GM13977 (cell line): Measurements from ENCODE around the gene CHCHD5.

ENCODE experiments used
- DNase-seq: peaks from one replicate; pipeline ENCODE4 v3.0.0; 2012; ENCODE audit warnings: low spot score
- CTCF ChIP-seq: IDR thresholded peaks from 2 replicates; pipeline ENCODE4 v1.5.1; 2012; ENCODE audit warnings: mild to moderate bottlenecking, control low read depth; ENCODE audit not compliant: insufficient read depth; ENCODE audit errors: extremely low read depth, missing control alignments
- in situ Hi-C: fragments of 300-500 bp; cut with MboI; formaldehyde crosslinking; loops from one replicate; pipeline ENCODE4 v1.12.0; 2022; ENCODE audit warnings: low sequenced_read_pairs, low pct_unique_long_range_greater_than_20kb, mixed read lengths, inconsistent platforms; ENCODE audit not compliant: unreplicated experiment

The CHCHD5 gene

DNA sequence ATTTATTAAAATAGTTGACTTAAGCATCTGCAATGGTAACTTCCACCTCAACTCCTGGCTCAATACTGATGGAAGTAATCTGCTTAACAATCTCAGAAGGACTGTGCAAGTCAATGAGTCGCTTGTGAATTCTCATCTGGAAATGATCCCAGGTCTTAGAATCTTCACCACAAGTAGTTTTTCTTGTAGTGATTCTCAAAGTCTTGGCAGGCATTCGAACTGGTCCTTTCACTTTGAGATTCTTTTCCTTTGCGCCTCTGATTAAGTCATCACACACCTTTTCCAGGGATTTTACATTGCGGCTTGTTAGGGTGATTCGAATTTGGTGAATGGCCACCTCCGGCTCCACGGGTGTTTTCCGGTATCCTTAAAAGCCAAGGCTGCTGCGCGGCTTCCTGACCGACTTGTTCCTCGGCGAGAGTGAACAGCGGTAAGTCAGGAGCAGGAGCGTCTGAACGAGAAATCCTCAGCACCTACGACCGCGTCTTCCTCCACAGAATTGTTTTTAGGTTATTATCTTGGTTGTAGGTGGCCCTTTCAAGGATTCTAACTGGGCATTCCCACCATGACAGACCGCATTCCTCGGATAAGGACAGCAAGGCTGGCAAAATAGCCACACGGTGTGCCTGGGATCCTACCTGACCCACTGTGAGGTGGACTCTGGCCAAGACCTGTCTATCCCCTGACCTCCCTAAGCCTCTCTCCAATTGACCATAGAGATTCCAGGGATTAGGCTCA is 37.5 kb downstream of the CHCHD5 start:
- TF ChIP-seq CTCF, result no peak
- DNase-seq, result no peak
- in situ Hi-C loops, result loop anchor here (10.0 to 25.0 kb wide), 2 partner anchors 103 to 315 kb away; partner anchors contain the start of gene NT5DC4

DNA sequence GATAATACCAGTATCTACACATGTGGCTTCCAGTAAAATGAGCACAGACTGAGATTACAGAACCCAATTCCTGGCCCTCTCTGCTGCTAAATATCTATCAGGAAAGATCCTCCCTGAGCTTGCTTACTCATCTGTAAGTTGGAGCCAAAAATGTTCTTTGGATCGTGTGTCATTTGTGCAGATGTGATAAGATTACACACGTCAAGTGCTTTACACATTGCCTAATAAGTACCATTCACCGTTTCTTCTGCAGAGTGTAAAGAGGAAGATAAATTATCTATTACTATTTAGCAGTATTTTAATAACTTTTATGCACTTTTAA is 38.1 kb downstream of the CHCHD5 start:
- TF ChIP-seq CTCF, result no peak
- no peak for DNase-seq
- in situ Hi-C loops, result loop anchor here (10.0 to 25.0 kb wide), 2 partner anchors 102 to 315 kb away; partner anchors contain the start of gene NT5DC4

DNA sequence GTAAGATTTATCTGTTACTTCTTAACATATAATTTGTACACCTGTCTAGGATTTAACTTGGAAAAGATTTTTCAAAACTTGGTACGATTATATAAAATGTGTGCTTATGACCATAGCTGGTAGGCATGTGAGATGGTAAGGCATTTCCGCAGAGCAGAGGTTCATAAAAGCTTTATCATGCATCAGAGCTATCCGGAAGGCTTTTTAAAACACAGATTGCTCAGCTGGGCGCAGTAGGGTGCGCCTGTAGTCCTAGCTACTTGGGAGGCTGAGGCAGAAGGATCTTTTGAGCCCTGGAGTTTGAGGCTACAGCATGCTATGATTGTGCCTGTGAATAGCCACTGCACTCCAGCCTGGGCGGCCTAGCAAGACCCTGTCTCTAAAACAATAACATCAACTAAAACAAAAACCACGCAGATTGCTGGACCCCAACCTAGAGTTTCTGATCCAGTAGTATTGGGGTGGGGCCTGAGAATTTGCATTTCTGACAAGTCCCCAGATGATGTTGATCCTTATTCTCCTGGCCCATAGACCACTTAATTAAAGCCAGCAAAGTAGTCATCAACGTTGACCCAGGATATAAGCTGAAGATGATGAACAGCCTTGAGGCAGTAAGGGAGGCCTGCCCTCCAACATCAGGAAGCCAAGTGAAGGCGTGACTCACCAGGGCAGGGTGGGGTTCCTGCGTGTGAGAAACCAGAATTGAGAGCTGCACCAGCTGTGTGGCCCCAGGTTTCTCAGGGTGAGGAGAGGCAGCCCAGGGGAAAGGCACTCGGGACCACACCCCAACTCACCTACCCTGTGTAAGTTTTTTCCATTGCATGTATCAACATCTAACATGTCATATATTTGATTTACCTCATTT is 39.7 kb downstream of the CHCHD5 start:
- no peak for TF ChIP-seq CTCF
- DNase-seq, result peak; percentile 45
- in situ Hi-C loops, result loop anchor here (10.0 to 25.0 kb wide), 2 partner anchors 101 to 313 kb away; partner anchors contain the start of gene NT5DC4

DNA sequence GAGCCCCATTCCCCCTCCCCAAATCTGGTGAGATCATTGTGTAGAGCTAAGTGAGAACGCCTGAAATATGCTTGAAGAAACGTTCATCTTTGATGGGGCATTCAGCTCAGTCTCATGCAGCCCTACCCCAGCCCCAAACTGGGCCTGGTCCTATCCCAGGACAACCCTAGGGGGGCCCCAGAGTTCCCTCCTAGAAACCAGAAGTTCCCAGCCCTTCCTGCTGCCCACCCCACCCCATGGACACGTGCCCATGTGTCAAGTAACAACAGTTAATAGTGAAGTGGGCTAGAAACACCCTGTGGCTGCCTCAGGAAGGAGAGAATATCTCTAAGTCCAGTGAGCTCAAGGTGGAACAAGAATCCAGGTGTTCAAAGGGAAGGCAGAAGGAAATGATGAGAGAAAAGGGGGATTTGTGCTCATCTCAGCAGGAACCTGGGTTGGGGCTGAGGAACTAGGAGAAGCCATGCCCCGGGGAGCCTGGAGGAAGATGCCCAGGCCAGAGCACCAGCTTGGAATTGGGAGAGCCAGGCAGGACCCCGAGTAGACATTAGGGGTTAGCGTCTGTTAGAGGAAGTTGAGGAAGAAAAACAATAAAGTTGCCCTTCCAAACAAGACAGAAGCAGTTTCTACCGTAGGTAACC is 41.2 kb downstream of the CHCHD5 start:
- TF ChIP-seq CTCF, result no peak
- in situ Hi-C loops, result loop anchor here (10.0 kb wide), 1 partner anchor 99 kb away; the partner anchor contains the start of gene NT5DC4
- DNase-seq, result no peak

- in situ Hi-C loops, result loop anchor here (10.0 kb wide), 1 partner anchor 98 kb away; the partner anchor contains the start of gene NT5DC4
- peak; percentile 66 for DNase-seq
- peak; percentile 94 for TF ChIP-seq CTCF
Measured at GRCh38 chr2:112626604-112627059, 42.2 kb downstream of the CHCHD5 start.
